Measurements from ENCODE around the gene EEF1AKMT2.

DNA sequence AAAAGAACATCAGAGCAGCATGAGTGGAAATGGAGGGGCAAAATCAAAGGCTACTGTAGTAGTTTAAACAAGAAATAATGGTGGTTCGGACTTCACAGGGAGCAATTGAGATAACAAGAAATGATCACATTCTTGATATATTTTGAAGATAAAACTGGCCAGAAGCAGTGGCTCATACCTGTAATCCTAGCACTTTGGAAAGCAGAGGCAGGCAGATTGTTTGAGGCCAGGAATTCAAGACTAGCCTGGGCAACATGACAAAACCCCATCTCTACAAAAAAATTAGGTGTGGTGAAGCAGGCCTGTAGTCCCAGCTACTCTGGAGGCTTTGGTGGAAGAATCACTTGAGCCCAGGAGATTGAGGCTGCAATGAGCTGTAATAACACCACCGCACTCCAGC, 22.9 kb downstream of the EEF1AKMT2 start:
- TF ChIP-seq, protein P1, sequence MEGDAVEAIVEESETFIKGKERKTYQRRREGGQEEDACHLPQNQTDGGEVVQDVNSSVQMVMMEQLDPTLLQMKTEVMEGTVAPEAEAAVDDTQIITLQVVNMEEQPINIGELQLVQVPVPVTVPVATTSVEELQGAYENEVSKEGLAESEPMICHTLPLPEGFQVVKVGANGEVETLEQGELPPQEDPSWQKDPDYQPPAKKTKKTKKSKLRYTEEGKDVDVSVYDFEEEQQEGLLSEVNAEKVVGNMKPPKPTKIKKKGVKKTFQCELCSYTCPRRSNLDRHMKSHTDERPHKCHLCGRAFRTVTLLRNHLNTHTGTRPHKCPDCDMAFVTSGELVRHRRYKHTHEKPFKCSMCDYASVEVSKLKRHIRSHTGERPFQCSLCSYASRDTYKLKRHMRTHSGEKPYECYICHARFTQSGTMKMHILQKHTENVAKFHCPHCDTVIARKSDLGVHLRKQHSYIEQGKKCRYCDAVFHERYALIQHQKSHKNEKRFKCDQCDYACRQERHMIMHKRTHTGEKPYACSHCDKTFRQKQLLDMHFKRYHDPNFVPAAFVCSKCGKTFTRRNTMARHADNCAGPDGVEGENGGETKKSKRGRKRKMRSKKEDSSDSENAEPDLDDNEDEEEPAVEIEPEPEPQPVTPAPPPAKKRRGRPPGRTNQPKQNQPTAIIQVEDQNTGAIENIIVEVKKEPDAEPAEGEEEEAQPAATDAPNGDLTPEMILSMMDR (conservative IDR thresholded peaks at IDR 0.05; ENCODE audit: low read depth, low read length) = no peak
- TF ChIP-seq EZH2 (IDR thresholded peaks at IDR 0.05; ENCODE audit: borderline replicate concordance, low read depth, low read length, poor library complexity, severe bottlenecking) = no peak
